GM18498 (cell line): ENCODE measurements around the gene ZNF367.
A peak's percentile ranks its signal among the peaks of the same experiment; 100 is the strongest.

Experiments used
- ATAC-seq: cut with Tn5 transposase; IDR thresholded peaks from one replicate; pipeline ENCODE4 v1.9.1; 2021; ENCODE audit warnings: mild to moderate bottlenecking, moderate library complexity; ENCODE audit not compliant: unreplicated experiment

Gene ZNF367

DNA sequence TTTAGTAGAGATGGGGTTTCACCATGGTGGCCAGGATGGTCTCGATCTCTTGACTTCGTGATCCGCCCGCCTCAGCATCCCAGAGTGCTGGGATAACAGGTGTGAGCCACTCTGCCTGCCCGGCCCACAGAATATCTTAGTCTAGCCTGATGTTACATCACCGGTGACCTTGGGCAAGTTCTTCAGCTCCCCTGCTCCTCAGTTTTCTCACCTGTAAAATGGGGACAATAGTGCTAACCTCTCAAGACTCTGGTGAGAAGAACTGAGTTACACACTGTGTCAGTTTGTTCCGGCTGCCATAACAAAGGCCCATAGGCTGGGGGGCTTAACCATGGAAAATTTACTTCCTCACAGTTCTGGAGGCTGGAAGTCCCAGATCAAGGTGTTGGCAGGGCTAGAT, 19.3 kb upstream of the ZNF367 start:
- ATAC-seq = no peak

DNA sequence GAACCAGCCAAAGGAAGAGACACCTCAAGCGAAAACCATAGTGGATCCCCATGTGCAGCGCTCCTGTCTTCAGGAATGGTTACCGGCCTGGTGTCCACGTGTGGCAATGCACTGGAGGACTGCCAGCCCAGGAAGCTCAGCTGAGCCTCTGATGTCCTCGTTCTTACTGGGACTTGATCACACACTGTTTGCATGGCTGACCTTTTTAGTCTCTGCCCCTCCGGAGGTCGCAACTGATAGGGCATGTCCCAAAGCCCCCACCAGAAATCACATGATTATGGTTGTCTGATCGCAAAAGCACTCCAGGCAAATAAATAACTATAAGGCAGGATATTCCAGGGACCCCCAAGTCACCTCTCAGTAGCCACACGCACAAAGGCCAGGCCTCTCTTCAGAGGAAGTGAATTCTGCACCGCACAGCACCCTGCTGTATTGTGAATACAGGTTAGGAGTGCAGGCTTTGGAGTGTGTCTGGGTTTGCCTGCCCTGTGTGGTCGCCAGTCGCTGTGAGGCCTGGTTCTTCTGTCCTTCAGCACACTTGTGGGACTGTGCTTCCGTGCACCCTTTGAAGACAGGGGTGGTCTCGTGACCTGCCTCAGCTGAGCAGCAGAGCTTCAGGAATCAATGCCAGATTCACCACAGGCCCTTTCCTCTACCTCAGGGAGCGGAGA, 18.4 kb upstream of the ZNF367 start:
- ATAC-seq = no peak

DNA sequence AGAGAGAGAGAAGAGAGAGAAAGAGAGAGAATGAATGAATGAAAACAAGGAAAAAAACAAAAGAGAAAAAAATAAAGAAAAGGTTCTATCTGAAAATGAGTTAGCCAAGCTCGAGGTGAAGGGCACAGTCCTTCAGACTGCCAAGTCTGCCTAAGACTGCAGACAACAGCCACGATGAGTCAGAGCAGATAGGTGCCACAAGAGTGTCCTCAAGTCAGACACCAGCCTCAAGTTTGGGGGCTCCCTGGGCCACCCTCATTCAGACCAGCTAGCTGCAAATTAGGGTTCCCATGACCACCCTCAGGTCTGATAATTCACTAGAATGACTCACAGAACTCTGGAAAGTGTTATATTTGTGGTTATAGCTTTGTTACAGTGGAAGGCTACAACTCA, 17.9 kb upstream of the ZNF367 start:
- no peak for ATAC-seq

DNA sequence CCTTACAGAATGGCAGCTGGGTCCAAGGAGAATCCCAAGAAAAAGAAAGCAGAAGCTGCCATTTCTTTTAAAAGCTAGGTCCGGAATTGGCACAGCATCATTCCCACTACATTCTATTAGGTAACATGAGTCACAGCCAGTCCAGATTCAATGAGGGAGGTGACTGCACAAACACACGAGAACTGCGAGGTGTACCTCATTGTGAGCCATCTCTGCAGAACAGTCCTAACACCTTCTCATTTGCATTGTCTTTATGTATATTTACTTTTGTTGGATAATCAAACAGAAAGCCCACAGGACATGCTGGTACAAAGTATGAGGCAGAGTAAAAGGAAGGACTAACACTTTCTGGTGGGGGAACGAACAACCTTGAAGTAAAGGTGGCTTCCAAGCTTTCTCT, 17.2 kb upstream of the ZNF367 start:
- no peak for ATAC-seq

DNA sequence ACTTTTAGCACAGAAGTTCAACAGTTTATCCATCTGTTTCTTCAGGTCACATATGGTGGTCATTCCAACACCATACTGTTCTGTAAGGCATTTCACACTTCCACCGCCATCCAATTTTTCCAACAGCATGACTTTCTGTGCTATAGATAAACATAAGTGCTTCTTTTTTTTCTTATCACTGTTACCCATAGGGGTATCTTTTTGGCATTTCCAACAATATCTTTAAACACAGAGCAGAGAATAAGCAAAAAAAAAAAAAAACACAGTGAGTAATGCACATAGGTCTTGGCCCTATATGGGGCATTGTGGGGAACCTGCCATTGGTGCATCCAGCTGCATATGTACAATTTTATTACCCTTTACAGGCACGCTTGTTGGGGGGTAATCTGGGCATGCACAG, 12.2 kb upstream of the ZNF367 start:
- no peak for ATAC-seq

DNA sequence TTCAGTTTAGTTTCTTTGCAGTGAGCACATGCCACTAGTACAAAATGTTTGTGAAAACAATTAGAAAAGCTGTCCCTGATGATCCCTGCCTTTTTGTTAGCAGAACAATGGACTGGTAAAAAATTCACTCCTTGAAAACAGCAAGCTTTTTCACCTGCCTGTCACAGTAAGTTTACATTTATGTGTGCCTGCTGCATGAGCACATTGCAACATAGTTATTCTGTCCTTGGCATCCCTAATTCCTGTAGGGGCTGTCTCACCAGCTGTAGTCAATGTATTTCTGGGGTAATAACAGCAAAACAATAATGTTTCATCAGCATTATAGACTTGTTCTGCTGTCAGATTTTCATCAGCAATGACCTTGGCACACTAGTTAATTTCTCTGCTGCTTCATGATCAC, 11.6 kb upstream of the ZNF367 start:
- no peak for ATAC-seq

DNA sequence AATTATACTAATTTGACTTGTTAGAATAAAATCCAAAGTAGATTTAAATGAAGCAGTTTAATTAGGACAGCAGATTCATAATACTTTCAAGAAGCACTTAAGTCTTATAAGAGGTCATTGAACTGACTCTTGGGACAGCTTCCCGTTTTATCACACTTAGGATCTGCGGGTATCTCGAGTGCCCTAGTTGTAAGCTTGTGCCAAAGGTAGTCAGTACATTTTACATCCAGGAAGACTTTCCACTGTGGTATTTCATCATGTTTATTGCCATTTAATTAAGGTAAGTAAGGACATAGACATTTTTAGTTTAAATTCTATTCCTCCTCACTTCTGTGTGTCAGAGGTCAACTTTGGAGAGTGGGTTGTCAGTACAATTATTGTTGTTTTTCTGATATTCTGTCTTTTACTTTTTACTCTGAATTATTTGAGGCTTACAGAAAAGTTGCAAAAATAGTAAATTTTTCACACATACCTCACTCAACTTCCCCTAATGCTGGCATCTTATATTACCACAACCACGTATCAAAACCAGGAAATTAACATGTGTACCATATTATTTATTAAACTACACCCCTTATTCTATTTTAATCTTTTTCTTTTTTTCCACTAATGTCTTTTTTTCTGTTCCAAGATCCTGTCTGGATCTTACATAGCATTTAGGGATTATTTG, 7.5 kb upstream of the ZNF367 start:
- ATAC-seq = no peak

DNA sequence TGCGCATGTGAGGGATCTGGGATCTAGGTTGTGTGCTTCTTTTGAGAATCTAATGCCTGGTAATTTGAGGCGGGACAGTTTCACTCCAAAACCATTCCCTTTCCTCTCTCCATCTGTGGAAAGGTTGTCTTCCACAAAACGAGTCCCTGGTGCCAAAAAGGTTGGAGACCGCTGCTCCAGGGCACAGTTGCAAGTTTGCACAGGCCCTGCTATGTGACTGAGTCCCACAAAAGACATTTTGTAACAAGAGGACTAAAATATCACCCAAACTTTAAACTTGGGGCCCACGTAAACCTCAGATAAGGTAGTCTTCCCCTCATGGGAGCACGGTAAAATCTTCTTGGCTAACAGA, 5.8 kb upstream of the ZNF367 start:
- ATAC-seq = no peak

DNA sequence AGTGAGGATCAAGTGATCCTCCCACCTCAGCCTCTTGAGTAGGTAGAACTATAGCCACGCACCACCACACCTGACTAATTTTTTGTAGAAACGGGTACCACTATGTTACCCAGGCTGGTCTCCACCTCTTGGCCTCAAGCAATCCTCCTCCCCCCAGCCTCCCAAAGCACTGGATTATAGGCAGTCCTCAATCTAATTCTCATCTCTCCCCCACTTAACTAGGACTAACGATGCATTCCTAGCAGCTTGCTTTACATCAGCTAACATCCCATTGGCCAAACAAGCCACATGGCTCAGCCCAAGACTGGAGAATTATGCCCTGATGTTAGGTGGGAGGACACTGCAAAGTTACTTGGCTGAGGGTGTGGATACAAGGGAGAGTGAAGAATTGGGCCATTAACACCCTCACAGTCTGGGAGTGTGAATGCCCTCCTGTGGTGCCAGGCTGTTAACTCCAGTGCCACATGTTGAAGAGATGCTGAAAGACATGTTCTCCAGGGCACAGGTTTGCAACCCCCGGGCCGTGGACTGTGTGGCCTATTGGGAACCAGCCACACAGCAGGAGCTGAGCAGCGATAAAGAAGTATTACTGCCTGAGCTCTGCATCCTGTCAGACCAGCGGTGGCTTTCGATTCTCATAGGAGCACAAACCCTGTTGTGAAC, 5.3 kb upstream of the ZNF367 start:
- ATAC-seq = no peak

DNA sequence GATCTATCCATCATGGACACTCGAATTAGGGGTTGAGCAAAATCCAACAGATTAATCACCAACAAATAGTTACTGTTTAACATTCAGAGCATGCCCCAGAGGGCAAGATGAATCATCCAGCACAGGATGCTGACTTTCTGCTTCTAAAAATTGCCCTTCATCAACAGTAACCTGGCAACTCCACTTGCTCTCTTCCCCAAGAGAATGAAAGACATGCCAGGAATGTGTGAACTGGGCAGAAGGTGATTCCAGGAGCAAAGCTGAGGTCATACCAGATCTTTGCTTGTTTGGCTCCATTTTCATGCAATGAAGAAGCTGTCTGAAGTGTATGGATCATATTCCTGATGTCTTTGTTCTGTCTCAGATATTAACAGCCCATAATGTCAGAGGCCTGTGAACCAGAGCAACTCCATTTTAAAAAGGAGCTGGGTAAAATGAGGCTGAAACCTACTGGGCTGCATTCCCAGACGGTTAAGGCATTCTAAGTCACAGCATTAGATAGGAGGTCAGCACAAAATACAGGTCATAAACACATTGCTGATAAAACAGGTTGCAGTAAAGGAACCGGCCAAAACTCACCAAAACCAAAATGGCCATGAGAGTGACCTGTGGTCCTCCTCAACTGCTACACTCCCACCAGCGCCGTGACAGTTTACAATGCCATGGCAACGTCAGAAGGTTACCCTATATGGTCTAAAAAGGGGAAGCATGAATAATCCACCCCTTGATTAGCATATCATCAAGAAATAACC, 2.5 kb upstream of the ZNF367 start:
- ATAC-seq = no peak

DNA sequence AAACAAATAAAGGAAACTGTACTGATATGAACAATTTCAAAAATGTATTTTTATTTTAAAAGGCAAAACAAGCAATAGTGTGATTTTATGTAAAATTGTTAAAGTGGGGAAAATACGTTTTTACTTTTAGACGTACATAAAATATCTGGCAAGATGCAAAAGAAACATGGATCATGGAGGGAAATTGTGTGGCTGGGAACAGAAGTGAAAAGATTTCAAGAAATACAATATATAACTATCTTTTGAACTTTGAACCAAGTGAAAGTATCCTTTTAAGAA, 1.5 kb upstream of the ZNF367 start:
- ATAC-seq = no peak

DNA sequence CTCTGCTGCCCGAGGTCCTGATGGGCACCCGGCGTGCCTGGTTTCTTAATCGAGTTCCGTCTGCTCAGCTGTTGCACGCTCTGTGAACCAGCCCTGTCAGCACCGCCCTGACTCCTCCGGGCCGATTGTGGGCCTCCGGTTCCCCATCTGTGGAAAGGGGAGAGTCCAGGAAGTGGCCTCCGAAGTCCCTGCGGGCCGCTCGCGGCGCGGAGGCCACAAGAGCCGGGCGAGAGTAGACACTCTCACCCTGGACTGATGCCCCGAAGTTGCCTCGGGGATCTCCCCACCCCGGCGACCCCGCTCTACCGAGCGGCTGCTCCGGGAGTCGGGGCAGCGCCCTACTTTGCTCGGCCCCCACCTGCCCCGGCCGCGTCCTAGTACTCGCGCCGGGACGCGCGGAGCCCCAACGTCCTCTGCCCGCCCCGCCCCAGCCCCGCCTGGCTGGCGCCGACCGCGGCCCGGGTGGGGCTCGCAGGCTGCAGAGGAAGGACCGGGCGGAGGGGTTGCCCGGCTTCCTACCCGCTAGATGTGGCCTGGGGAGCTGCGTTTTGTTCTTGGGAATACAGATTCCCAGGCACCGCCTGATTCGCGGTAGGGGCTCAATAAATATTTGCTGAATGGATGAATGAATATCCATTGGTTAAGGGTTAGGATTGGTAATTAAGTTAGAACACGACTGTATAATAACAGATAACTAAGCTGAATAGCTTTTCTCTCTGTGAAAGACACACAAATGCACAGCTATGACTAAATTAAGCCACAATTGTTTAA, 935 bp upstream of the ZNF367 start:
- ATAC-seq = peak; percentile 39

DNA sequence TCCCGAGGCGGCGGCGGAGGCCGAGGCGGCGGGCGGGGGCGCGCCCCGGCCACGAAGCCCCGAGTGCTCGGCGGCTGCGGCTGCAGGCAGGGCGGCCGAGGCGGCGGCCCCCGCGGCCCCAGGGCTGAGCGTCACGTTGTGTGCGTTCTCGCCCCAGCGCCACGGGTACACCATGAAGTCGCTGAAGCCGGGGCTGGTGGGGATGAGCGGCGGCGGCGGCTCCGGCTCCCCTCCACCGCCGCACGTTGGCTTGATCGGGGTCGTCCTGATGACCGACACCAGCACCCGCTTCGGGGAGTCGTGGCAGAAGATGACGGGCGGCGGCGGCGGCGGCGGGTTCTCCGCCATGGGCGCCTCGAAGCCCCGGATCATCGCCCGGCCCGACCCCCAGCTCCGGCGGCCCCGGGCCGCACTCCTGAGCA, 498 bp downstream of the ZNF367 start:
- peak; percentile 0 for ATAC-seq

DNA sequence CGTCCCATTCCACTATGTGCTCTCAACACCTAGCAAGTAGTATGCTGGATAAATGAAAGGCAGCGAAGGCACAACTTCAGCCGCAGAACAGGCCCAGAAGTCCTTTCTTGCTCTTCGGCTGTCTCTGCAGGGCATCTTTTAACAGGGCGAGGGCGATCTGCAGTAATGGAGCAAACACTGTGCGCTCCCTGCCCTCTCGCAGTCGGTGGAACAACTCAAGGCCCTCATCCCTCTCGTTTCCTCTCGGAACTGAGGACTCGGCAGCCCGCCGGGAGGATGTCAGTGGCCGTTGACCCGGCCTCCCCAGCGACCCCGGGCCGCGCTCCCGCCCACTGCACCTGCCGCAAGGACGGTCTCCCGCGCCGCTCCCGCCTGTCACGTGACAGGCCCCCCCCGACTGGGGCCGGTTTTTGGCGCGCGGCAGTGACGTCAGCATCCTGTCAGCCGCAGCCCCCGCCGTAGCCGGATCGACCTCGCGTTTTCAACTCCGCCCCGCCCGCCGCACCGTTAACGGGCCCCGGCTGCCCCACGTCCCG, 1.1 kb downstream of the ZNF367 start:
- ATAC-seq = peak; percentile 26

DNA sequence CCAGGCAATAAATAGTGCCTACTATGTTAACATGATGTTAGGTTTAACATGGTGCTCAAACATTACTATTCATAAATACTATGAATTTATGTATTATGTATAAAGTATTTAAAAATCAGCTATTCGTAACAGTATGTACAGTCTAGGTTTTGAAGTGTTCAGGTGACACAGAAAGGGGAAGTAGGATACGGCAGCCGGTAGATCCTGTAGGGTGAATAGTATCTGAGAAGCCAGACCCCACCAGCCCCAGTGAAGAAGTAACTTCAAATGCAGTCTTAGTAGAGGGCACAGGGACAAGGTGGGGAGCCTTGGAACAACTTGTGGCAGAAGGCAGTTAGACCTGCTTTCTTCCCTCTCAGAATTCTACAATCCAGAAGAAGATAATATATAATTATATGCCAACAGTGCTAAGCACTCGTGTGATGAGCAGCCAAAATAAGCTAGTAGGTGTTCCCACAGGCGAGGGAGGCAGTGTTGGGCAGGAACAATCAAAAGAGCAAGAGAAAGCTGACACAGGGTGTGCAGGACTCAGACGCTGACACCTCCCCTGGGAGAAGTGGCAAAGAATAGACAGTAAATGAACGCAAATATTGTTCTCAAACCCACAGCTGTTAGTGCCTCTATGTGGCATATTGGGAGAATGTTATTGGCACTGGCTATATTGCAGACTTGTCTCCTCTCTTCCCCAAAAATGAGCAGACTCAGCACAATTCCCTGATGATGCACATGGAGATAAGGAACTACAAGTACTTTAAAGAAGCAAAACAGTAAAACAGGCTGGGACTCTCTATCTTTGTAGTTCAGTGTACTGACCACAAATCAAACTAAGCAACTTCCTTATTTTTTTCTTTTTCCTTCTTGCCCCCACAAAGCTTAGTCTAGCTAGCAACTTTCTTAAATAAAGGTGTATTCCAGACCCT, 4.6 kb downstream of the ZNF367 start:
- ATAC-seq = no peak

DNA sequence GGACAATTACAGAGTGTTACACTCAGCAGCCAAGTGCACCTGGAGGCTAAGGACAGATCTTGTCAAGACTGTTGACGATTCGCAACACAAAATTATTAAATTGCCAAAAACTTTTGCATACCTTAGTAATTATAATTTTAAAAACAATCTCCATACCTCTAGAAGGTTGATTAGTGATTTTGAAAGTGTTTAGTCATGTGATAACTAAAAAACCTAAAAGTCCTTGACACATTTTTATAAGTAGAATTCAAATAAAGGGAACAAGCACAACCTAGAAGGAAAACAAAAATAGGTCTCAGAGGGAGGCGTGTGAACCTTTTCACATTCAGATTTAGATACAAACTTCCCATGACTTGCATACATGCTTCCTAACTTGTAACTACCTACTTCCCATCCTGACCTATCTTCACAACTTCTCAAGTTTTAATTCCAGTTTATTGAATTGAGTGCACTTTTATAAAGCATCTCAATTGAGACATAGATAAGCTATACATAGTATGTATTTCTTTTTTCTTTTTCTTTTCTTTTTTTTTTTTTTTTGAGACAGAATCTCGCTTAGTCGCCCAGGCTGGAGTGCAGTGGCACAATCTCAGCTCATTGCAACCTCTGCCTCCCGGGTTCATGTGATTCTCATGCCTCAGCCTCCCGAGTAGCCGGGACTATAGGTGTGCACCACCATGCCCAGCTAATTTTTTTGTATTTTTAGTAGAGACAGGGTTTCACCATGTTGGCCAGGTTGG, 5.8 kb downstream of the ZNF367 start:
- no peak for ATAC-seq

DNA sequence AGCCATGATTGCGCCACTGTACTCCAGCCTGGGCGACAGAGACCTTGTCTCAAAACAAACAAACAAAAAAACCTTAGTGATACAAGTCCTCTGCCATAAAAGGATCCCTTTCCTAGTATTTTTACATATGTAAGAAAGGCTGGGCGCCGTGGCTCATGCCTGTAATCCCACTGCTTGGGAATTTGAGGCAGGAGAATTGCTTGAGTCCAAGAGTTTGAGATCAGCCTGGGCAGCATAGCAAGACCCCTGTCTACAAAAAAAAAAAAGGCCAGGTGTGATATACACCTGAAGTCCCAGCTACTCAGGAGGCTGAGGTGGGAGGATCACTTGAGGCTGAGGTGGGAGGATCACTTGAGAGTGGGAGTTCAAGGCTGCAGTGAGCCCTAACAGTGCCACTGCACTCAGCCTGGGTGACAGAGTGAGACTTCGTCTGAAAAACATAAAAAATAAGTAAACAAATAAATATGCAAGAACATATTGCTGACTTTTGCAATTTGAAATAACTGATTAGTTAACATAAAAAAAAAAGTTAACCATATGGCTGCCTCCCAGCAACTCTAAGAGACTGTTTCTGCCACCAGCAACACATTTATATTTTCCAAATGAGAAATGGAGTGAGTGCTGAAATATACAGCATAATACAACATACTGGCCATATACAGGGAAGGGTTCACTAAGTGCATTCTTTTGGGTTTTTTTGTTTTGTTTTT, 6.9 kb downstream of the ZNF367 start:
- no peak for ATAC-seq

DNA sequence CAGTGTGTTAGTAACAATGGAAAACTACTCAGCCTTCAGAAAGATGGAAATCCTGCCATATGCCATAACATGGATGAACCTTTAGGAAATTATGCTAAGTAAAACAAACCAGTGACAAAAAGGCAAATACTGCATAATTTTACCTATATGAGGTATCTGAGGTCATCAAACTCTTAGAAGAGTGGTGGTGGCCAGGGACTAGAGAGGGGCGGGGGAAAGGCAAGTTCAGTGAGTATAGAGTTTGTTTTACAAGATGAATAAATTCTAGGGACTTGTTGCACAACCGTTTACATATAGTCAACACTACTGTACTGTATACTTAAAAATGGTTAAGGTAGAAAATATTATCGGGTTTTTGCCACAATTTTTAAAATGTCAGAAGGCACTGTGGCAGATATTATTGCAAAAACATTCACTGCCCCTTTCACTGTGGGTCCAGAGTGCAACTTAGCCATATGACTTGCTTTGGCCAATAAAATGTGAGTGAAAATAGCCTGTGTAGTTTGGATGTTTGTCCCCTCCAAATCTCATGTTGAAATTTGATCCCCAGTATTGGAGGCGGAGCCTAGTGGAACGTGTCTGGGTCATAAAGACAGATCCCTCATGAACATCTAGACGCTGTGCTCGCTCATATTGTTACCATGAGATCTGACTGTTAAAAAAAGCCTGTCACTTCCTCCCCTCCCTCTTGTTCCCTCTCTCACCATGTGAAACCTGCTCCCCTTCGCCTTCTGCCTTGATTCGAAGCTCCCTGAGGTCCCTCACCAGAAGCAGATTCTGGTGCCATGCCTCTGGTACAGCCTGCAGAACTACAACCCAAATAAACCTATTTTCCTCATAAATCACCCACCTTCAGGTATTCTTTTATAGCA, 9.5 kb downstream of the ZNF367 start:
- no peak for ATAC-seq
